Measurements from ENCODE around the gene TMEM131L.

TMEM131L gene

GRCh38 chr4:153616006-153616555 lies 149.9 kb downstream of the TMEM131L start:
- no peak for DNase-seq (ENCODE audit: low spot score)

GRCh38 chr4:153618833-153619232 lies 152.7 kb downstream of the TMEM131L start:
- peak; percentile 46 for DNase-seq (ENCODE audit: low spot score)

GRCh38 chr4:153619811-153620210 lies 153.7 kb downstream of the TMEM131L start:
- DNase-seq (ENCODE audit: low spot score) = no peak

- DNase-seq (ENCODE audit: low spot score) = no peak
These were observed 154.2 kb downstream of the TMEM131L start for GRCh38 chr4:153620352-153620751.

GRCh38 chr4:153622093-153622492 lies 155.9 kb downstream of the TMEM131L start:
- DNase-seq (ENCODE audit: low spot score) = no peak

- no peak for DNase-seq (ENCODE audit: low spot score)
These were observed 156.6 kb downstream of the TMEM131L start for GRCh38 chr4:153622778-153623240.

- DNase-seq (ENCODE audit: low spot score) = no peak
These were observed 157.3 kb downstream of the TMEM131L start for GRCh38 chr4:153623491-153623890.

GRCh38 chr4:153628796-153629315 lies 162.7 kb downstream of the TMEM131L start:
- DNase-seq (ENCODE audit: low spot score) = no peak

GRCh38 chr4:153629776-153630175 lies 163.6 kb downstream of the TMEM131L start:
- DNase-seq (ENCODE audit: low spot score) = no peak

- DNase-seq (ENCODE audit: low spot score) = peak; percentile 33
These were observed 168.7 kb downstream of the TMEM131L start for GRCh38 chr4:153634738-153635353.

GRCh38 chr4:153635846-153636245 lies 169.7 kb downstream of the TMEM131L start:
- no peak for DNase-seq (ENCODE audit: low spot score)

GRCh38 chr4:153637201-153637600 lies 171.0 kb downstream of the TMEM131L start:
- no peak for DNase-seq (ENCODE audit: low spot score)

GRCh38 chr4:153638011-153638410 lies 171.9 kb downstream of the TMEM131L start:
- DNase-seq (ENCODE audit: low spot score) = no peak

- no peak for DNase-seq (ENCODE audit: low spot score)
These were observed 172.8 kb downstream of the TMEM131L start for GRCh38 chr4:153638999-153639398.

GRCh38 chr4:153639833-153640802 lies 174.0 kb downstream of the TMEM131L start:
- no peak for DNase-seq (ENCODE audit: low spot score)

- DNase-seq (ENCODE audit: low spot score) = no peak
These were observed 175.4 kb downstream of the TMEM131L start for GRCh38 chr4:153641532-153641931.

GRCh38 chr4:153643406-153644383 lies 177.5 kb downstream of the TMEM131L start:
- DNase-seq (ENCODE audit: low spot score) = peak; percentile 66

GRCh38 chr4:153645183-153645582 lies 179.0 kb downstream of the TMEM131L start:
- no peak for DNase-seq (ENCODE audit: low spot score)

GRCh38 chr4:153646261-153646660 lies 180.1 kb downstream of the TMEM131L start:
- DNase-seq (ENCODE audit: low spot score) = no peak

GRCh38 chr4:153646978-153647377 lies 180.8 kb downstream of the TMEM131L start:
- DNase-seq (ENCODE audit: low spot score) = no peak

- no peak for DNase-seq (ENCODE audit: low spot score)
These were observed 181.8 kb downstream of the TMEM131L start for GRCh38 chr4:153647975-153648374.

All from AG08395 (cell line).